ENCODE measurements around the gene BCAT1. TPM values are rescaled to one million over a fixed set of nuclear protein-coding genes. Genes with fewer than 3 reads are reported as not detected.

The BCAT1 gene
- total and polyA plus RNA-seq, 11 donors: 0.57 to 28.9 (median 3.5) TPM

GRCh38 chr12:24938341-24938740 is 10.6 kb downstream of the BCAT1 start:
- 50 to 71% (median 59%) methylated on average over 3 of the region's 3 CpGs for WGBS, 4 donors
- DNase-seq (no peak), ATAC-seq (no peak)
- intact Hi-C loops (cut with DNase I): no loop called here
- Histone ChIP-seq H3K9me3 (no peaks in the 10 kb centered on the region), H3K4me3 (no peak overlapping the region), H3K4me1 (no peaks in the 10 kb centered on the region), H3K27ac (no peak overlapping the region), H3K36me3 (no peaks in the 10 kb centered on the region), H3K27me3 (peaks cover 0 to 2% (median 0%) of the 10 kb centered on the region in 9 donors)
- no peak for TF ChIP-seq CTCF (IDR thresholded peaks at IDR 0.05)
- TF ChIP-seq POLR2A (IDR thresholded peaks at IDR 0.05): no peak

- Histone ChIP-seq H3K36me3 (no peaks in the 10 kb centered on the region), H3K27ac (no peak overlapping the region), H3K4me1 (no peaks in the 10 kb centered on the region), H3K9me3 (no peaks in the 10 kb centered on the region), H3K27me3 (peaks cover 0 to 2% (median 0%) of the 10 kb centered on the region in 9 donors), H3K4me3 (no peak overlapping the region)
- intact Hi-C loops (cut with DNase I): no loop called here
- TF ChIP-seq CTCF (IDR thresholded peaks at IDR 0.05) (no peak), POLR2A (IDR thresholded peaks at IDR 0.05) (no peak)
- WGBS, 4 donors: 55 to 80% (median 69%) methylated on average over 2 of the region's 2 CpGs
- DNase-seq (no peak), ATAC-seq (no peak)
Observed at GRCh38 chr12:24937553-24938244, 11.2 kb downstream of the BCAT1 start.

GRCh38 chr12:24933694-24934407 is 15.1 kb downstream of the BCAT1 start:
- intact Hi-C loops (cut with DNase I): no loop called here
- no peak overlapping the region for H3K27ac ChIP-seq
- H3K4me3 ChIP-seq: no peak overlapping the region
- TF ChIP-seq CTCF (IDR thresholded peaks at IDR 0.05): no peak
- TF ChIP-seq POLR2A (IDR thresholded peaks at IDR 0.05): no peak
- H3K4me1 ChIP-seq: peaks cover 0 to 8% (median 0%) of the 10 kb centered on the region in 12 donors
- H3K9me3 ChIP-seq: peaks cover 0 to 4% (median 0%) of the 10 kb centered on the region in 12 donors
- DNase-seq (no peak), ATAC-seq (no peak)
- no peaks in the 10 kb centered on the region for H3K36me3 ChIP-seq
- WGBS, 4 donors: 83 to 94% (median 91%) methylated on average over 10 of the region's 10 CpGs
- peaks cover 0 to 2% (median 0%) of the 10 kb centered on the region in 9 donors for H3K27me3 ChIP-seq

- peaks cover 0 to 4% (median 0%) of the 10 kb centered on the region in 12 donors for H3K9me3 ChIP-seq
- ATAC-seq (peak in 3 of 4 donors; percentile 31 to 36 (median 33)), DNase-seq (no peak)
Observed at GRCh38 chr12:24931666-24932405, 17.1 kb downstream of the BCAT1 start.

More at GRCh38 chr12:24931666-24932405, 17.1 kb downstream of the BCAT1 start:
- no peaks in the 10 kb centered on the region for H3K36me3 ChIP-seq
- intact Hi-C loops (cut with DNase I): no loop called here
- WGBS, 4 donors: 68 to 71% (median 69%) methylated on average over 4 of the region's 4 CpGs
- no peak overlapping the region for H3K4me3 ChIP-seq
- peak overlapping the region in 1 of 12 donors; percentile 38 for H3K27ac ChIP-seq
- H3K27me3 ChIP-seq: peaks cover 0 to 6% (median 0%) of the 10 kb centered on the region in 9 donors
- TF ChIP-seq CTCF (IDR thresholded peaks at IDR 0.05) (no peak), POLR2A (IDR thresholded peaks at IDR 0.05) (no peak)
- H3K4me1 ChIP-seq: peaks cover 0 to 8% (median 0%) of the 10 kb centered on the region in 12 donors
